Naive B cell (primary cell): ENCODE measurements around the gene TAL1. TPM values are rescaled to one million over a fixed set of nuclear protein-coding genes. Genes with fewer than 3 reads are reported as not detected.
"Not testable (repeated sequence)": the region's sequence is repeated elsewhere in the genome, so short reads cannot be mapped to it uniquely, and the experiment has no call there.

Source experiments
- ATAC-seq, 2 donors: fragments of 150-1000 bp; cut with Tn5 transposase; 2 replicates each; pipeline ENCODE4 v1.10.0; 2021; ENCODE audit warnings: low read depth in 2 of 2, mild to moderate bottlenecking in 2 of 2, moderate library complexity in 2 of 2
- DNase-seq: peaks from one replicate; pipeline ENCODE4 v3.0.0; 2022
- H3K27ac Mint-ChIP-seq, 6 donors: one replicate each; pipeline ENCODE4 v1.8.0; 2020 to 2022; ENCODE audit warnings: mild to moderate bottlenecking in 6 of 6, mixed read lengths in 6 of 6, moderate library complexity in 5 of 6, inconsistent platforms in 2 of 6
- H3K27me3 Mint-ChIP-seq, 3 donors: one replicate each; pipeline ENCODE4 v1.8.0; 2021 to 2022; ENCODE audit warnings: mixed read lengths in 3 of 3, mild to moderate bottlenecking in 1 of 3
- H3K36me3 Mint-ChIP-seq, 2 donors: one replicate each; pipeline ENCODE4 v1.8.0; 2020 to 2022; ENCODE audit warnings: mixed read lengths in 2 of 2, inconsistent platforms in 1 of 2, mild to moderate bottlenecking in 1 of 2
- H3K4me1 Mint-ChIP-seq, 3 donors: one replicate each; pipeline ENCODE4 v1.8.0; 2020 to 2022; ENCODE audit warnings: mixed read lengths in 3 of 3, inconsistent platforms in 1 of 3, mild to moderate bottlenecking in 1 of 3, moderate library complexity in 1 of 3
- H3K4me3 Mint-ChIP-seq, 8 donors: one replicate each; pipeline ENCODE4 v1.8.0; 2020 to 2022; ENCODE audit warnings: mild to moderate bottlenecking in 8 of 8, mixed read lengths in 8 of 8, moderate library complexity in 8 of 8, inconsistent platforms in 2 of 8
- H3K9me3 Mint-ChIP-seq, 7 donors: one replicate each; pipeline ENCODE4 v1.8.0; 2020 to 2022; ENCODE audit warnings: mixed read lengths in 7 of 7, mild to moderate bottlenecking in 5 of 7, inconsistent platforms in 2 of 7, moderate library complexity in 1 of 7
- polyA plus RNA-seq, 6 donors: library from polyadenylated mRNA; unstranded; fragments of 300-500 nt; fragmentation: Illumina TruSeq; gene quantifications; one replicate each; pipeline ENCODE4 v1.2.3, GENCODE V29; 2021; ENCODE audit warnings: low read depth in 6 of 6

TAL1 gene
- polyA plus RNA-seq, 6 donors from 2014 or later = 0.08 to 1.0 (median 0.36) TPM; not detected in 3

DNA sequence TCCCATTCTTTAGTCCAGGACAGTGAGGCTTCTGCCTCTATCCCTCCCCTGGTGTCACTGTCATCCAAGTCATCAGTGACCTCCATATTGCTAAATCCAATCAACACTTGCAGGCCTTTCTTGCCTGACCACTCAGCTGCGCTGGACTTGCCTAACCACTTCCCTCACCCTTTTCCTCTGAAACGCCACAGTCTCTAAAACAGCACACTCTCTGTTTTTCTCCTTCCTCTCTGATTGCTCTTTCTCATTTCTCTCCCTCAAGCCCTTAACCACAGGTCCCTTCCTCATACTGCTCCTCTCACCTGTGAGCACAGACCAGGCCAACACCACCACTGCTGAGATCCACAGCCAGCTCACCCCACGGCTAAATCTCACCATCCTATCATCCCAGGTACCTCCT, 17.5 kb downstream of the TAL1 start:
- Mint-ChIP-seq H3K36me3 (no peaks in the 10 kb centered on the region), H3K4me3 (no peak overlapping the region), H3K27ac (no peak overlapping the region), H3K27me3 (peaks cover 6 to 8% (median 6%) of the 10 kb centered on the region in 3 donors), H3K4me1 (no peaks in the 10 kb centered on the region), H3K9me3 (no peaks in the 10 kb centered on the region)
- ATAC-seq (no peak), DNase-seq (no peak)

DNA sequence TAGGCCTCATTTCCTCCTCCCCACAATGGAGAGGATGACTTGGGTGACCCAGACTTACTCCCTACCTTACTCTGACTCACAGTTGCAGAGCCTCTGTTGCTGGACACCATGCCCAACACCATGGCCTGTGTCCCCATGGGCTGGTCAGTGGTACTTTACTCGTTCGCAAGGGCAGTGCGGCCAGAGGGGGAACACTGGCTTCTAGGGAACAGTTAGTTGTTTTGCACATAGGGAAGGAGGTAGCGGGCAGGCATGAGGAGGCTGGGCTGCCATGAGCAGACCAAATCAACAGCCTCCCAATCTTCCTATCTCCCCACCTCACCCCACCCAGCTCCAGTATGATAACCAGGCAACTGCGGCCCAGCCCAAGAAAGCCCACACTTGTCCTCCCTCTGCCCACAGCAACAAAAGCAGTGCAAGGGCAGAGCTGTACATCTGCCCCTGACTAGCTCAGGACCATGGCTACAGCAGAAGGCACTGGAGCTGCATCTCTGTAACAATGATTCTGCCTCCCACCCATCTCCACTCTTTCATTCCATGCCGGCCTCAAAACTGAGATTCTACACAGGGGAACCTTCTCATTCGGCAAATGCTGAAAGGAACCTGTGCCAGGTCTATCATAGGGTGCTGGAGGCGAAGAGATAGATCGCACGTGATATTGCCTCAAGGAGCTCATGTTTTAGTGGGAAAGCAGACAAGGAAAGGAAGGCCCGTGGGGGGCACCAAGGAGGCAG, 18.6 kb downstream of the TAL1 start:
- DNase-seq = no peak
- no peak for ATAC-seq
- Mint-ChIP-seq H3K27me3 (peaks cover 6 to 16% (median 15%) of the 10 kb centered on the region in 3 donors), H3K36me3 (no peaks in the 10 kb centered on the region), H3K27ac (no peak overlapping the region), H3K4me1 (no peaks in the 10 kb centered on the region), H3K9me3 (no peaks in the 10 kb centered on the region), H3K4me3 (no peak overlapping the region)

DNA sequence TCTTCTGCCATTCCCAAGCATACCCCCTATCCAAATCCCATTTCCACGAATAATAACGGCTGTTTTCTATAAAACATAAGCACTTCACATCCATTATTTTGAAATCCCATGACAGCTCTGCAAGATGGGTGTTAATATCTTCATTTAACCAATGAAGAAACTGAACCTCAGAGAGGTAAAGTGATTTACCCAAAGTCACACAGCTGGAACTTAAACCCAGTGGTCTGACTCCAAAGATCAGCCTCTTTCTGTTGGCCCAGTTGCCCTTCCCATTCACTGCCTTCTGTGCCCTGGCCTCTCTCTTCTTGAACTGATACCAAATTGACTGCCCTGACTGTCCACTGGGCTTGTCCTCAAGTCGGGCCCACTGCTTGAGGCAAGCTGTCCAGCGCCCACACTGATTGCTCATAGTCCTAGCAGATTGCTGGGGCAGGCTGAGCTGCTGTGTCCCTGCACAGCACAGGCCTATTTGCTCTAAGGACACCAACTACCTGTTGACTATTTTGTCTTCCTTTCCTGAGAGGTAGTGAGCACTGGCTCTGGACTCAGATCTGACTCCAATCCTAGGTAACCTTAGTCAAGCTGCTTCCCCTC, 19.3 kb downstream of the TAL1 start:
- no peak overlapping the region for H3K27ac Mint-ChIP-seq
- no peaks in the 10 kb centered on the region for H3K36me3 Mint-ChIP-seq
- H3K9me3 Mint-ChIP-seq = no peaks in the 10 kb centered on the region
- H3K4me3 Mint-ChIP-seq = no peak overlapping the region
- H3K27me3 Mint-ChIP-seq = peaks cover 6 to 21% (median 17%) of the 10 kb centered on the region in 3 donors
- H3K4me1 Mint-ChIP-seq = no peaks in the 10 kb centered on the region
- ATAC-seq = no peak
- DNase-seq = no peak

DNA sequence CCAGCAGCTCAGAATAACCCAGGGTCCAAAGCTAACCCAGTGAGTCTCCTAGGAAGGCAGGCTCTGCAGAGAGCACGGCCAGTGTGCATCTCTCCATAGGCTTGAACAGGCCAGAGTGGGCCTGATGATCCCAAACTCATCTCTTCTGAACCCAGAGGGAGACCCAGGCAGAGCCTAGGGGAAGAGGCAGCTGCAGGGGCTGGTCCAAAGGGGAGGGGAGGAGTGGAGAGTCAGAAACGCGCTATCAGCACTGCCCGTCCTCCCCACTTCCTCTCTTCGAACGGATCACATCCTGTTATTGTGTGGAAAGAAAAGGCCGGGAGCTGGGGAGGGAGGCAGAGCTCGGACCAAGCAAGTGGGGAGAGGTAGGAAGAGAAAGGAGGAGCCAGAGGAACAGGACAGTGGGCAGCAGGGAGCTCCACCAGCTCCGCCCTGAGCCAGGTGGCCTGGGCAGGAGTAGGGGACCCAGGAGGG, 20.2 kb downstream of the TAL1 start:
- ATAC-seq (no peak), DNase-seq (no peak)
- H3K9me3 Mint-ChIP-seq = no peaks in the 10 kb centered on the region
- no peaks in the 10 kb centered on the region for H3K36me3 Mint-ChIP-seq
- peaks cover 6 to 23% (median 17%) of the 10 kb centered on the region in 3 donors for H3K27me3 Mint-ChIP-seq
- no peaks in the 10 kb centered on the region for H3K4me1 Mint-ChIP-seq
- H3K27ac Mint-ChIP-seq = no peak overlapping the region
- no peak overlapping the region for H3K4me3 Mint-ChIP-seq

DNA sequence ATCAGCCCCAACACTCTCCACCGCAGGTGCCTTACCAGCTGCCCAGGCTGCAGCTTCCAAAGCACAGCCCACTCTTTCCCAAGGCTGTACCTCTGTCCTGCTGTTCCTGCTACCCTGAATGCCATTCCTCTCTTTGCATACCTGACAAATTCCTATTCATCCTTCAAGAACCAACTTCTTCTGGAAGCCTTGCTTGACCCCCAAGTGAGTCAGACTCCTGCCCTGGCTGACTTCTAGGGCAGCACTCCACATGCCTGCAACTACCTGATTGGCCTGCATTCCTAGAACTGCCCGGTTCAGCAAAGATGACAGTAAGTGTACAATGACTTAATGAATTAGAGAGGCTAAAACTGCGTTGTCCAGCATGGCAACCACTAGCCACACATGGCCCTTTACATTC, 21.4 kb downstream of the TAL1 start:
- H3K27ac Mint-ChIP-seq = no peak overlapping the region
- H3K36me3 Mint-ChIP-seq = no peaks in the 10 kb centered on the region
- no peak for DNase-seq
- peaks cover 6 to 35% (median 22%) of the 10 kb centered on the region in 3 donors for H3K27me3 Mint-ChIP-seq
- H3K4me1 Mint-ChIP-seq = no peaks in the 10 kb centered on the region
- H3K4me3 Mint-ChIP-seq = no peak overlapping the region
- H3K9me3 Mint-ChIP-seq = no peaks in the 10 kb centered on the region
- no peak for ATAC-seq

DNA sequence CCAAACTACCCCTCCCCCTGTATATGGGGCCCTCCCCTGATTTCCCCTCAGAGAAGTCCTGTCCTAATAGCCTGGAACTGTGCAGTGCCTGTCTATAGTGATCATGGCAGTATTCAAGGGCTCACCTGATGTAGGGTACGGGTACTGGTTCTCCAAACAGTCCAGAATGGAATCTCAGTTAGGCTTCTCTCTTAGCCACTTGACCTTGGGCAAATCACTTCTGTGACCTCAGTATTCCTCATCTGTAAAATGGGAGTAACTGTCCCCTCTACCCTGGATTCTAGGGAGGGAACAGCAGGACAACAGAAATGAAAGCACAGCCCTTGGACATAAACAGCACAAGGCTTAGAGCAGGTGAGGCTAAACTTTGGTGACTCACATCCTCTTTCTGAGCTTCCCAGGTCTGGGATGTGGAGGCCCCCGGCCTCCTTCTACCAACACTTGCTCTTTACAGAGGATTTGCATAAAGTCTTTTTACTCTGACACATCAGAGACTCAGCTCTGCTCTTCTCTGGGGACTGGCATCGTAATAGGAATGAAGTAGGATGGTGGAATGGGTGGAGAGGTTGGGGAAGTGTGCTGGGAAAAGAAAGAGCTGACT, 22.2 kb downstream of the TAL1 start:
- no peaks in the 10 kb centered on the region for H3K36me3 Mint-ChIP-seq
- no peaks in the 10 kb centered on the region for H3K9me3 Mint-ChIP-seq
- H3K4me3 Mint-ChIP-seq = no peak overlapping the region
- DNase-seq (no peak), ATAC-seq (no peak)
- H3K27me3 Mint-ChIP-seq = peaks cover 6 to 40% (median 22%) of the 10 kb centered on the region in 3 donors
- no peak overlapping the region for H3K27ac Mint-ChIP-seq
- no peaks in the 10 kb centered on the region for H3K4me1 Mint-ChIP-seq

DNA sequence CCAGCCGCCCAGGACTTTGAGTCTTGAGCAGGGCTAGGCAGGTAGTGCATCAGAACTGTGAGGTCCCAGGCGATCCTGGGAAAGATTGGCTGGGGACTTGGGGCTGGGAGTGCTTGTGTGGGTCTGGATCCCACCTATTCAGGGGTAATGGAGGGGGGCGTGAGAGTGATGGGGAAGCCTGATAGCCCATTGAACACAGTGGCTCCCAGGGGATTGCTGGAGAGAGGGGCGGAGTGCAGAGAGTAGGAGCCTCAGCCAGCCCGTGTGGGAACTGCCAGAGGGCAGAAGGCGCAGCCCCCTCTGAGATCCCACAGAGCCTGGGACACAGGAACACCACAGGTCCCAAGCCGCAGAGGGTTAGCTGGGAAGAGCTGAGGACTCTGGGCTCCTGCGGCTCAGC, 22.9 kb downstream of the TAL1 start:
- Mint-ChIP-seq H3K9me3 (peaks cover 0 to 5% (median 0%) of the 10 kb centered on the region in 7 donors), H3K4me1 (no peaks in the 10 kb centered on the region), H3K27ac (no peak overlapping the region), H3K4me3 (no peak overlapping the region), H3K27me3 (peaks cover 9 to 40% (median 29%) of the 10 kb centered on the region in 3 donors), H3K36me3 (no peaks in the 10 kb centered on the region)
- ATAC-seq (no peak), DNase-seq (no peak)

DNA sequence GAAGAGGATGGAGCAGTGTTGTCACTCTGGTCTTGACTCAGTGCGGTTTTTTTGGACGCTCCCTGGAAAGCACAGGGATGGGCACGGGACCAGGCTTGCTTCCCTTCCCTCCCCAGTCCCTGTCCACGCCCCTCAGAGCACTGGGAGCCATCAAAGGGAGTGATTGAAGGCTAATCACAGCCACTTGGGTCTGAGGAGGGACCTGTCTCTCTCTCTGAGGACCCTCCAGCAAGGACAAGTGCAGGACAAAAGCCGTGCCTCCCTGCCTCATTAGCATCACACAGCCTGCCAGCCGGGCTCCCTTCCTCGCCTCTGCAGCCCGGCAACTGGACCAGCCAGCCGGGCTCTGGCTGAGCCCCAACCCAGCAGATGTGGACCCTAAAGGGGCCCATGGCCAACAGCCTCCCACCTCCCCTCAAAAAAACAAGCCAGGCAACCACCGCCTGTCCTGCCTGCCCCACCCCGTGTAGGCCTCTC, 23.6 kb downstream of the TAL1 start:
- ATAC-seq = no peak
- H3K27me3 Mint-ChIP-seq = peaks cover 9 to 40% (median 31%) of the 10 kb centered on the region in 3 donors
- no peak overlapping the region for H3K27ac Mint-ChIP-seq
- H3K9me3 Mint-ChIP-seq = peaks cover 0 to 5% (median 1%) of the 10 kb centered on the region in 7 donors
- no peaks in the 10 kb centered on the region for H3K36me3 Mint-ChIP-seq
- H3K4me3 Mint-ChIP-seq = no peak overlapping the region
- no peak for DNase-seq
- H3K4me1 Mint-ChIP-seq = peaks cover 0 to 5% (median 2%) of the 10 kb centered on the region in 3 donors

DNA sequence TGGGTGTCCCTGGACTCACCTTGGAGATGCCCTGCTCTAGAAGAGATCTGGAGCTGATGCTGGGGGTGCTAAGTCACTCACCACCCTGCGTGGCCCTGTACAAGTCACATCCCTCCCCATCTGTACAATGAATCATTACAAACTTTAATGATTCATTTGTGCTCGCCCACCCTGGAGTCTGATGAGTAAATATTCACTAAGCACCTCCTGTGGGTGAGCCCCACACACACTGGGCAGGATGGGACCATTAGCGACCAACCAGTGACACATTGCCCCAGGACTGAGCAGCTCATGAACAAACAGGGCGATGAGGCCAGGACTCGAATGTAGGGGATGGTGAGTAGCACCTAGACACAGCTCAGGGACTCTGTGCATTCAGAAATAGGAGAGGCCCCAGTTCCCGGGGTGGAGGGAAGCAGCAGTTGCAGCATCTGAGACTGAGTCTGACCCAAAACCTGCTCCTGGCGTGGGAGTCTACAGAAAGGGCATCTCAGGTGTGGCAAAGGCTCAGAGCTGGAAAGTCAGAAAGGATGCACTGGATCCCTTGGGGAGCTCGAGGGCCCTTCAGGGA, 24.1 kb downstream of the TAL1 start:
- no peak overlapping the region for H3K4me3 Mint-ChIP-seq
- H3K36me3 Mint-ChIP-seq = no peaks in the 10 kb centered on the region
- ATAC-seq = no peak
- H3K27ac Mint-ChIP-seq = peak overlapping the region in 1 of 6 donors; percentile 3
- H3K9me3 Mint-ChIP-seq = peaks cover 0 to 10% (median 3%) of the 10 kb centered on the region in 7 donors
- peaks cover 9 to 40% (median 31%) of the 10 kb centered on the region in 3 donors for H3K27me3 Mint-ChIP-seq
- peaks cover 0 to 10% (median 6%) of the 10 kb centered on the region in 3 donors for H3K4me1 Mint-ChIP-seq
- DNase-seq = no peak

DNA sequence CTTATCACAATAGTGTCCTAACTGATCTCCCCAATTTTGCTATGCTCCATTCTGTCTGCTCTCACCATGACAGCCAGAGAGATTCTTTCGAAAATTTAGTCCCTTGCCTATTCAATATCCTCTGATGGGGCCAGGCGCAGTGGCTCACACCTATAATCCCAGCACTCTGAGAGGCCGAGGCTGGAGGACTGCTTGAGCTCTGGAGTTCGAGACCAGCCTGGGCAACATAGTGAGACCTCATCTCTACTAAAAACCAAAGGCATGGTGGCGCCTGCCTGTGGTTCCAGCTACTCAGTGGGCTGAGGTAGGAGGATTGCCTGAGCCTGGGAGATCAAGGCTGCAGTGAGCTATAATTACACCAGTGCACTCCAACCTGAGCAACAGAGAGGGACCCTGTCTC, 26.1 kb downstream of the TAL1 start:
- peak overlapping the region in 1 of 6 donors; percentile 19 for H3K27ac Mint-ChIP-seq
- no peak overlapping the region for H3K4me3 Mint-ChIP-seq
- ATAC-seq (no peak), DNase-seq (no peak)
- peaks cover 0 to 13% (median 3%) of the 10 kb centered on the region in 7 donors for H3K9me3 Mint-ChIP-seq
- peaks cover 9 to 39% (median 31%) of the 10 kb centered on the region in 3 donors for H3K27me3 Mint-ChIP-seq
- H3K36me3 Mint-ChIP-seq = no peaks in the 10 kb centered on the region
- H3K4me1 Mint-ChIP-seq = peaks cover 0 to 10% (median 6%) of the 10 kb centered on the region in 3 donors

DNA sequence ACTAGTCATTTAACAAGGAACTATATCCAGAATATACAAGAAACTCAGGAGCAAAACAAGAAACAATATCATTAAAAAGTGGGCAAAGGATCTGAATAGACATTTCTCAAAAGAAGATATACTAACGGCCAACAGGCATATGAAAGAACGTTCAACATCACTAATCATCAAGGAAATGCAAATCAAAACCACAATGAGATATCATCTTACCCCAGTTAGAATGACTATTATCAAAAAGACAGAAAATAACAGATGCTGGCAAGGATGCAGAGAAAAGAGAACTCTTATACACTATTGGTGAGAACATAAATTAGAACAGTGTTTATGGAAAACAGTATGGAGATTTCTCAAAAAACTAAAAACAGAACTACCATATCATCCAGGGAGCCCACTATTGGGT, 28.5 kb downstream of the TAL1 start:
- H3K4me3 Mint-ChIP-seq, H3K27ac Mint-ChIP-seq, DNase-seq, H3K36me3 Mint-ChIP-seq, H3K4me1 Mint-ChIP-seq, ATAC-seq: not testable (repeated sequence)
- H3K27me3 Mint-ChIP-seq = peaks cover 18 to 34% (median 26%) of the 10 kb centered on the region in 3 donors
- peaks cover 0 to 13% (median 3%) of the 10 kb centered on the region in 7 donors for H3K9me3 Mint-ChIP-seq

DNA sequence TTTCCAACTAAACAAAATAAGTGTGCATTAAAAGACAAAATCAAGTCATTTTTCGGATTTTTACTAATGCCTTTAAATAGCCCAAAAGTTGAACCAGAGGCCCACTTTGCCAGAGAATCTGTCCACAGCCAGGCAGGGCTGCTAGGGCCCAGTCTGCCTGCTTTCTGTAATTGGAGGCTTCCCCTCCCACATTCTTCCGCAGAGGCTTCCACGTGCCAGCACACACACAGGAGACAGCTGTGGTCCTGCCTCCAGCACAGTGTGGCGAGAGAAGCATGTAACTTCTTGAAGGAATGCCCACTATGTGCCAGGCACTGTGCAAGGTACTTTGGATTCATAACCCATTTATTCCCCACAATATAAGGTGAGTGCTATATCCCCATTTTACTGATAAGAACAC, 30.8 kb downstream of the TAL1 start:
- DNase-seq = no peak
- H3K27me3 Mint-ChIP-seq = peaks cover 25 to 29% (median 28%) of the 10 kb centered on the region in 3 donors
- peaks cover 0 to 13% (median 3%) of the 10 kb centered on the region in 7 donors for H3K9me3 Mint-ChIP-seq
- no peak for ATAC-seq
- no peak overlapping the region for H3K27ac Mint-ChIP-seq
- H3K4me1 Mint-ChIP-seq = peaks cover 0 to 10% (median 6%) of the 10 kb centered on the region in 3 donors
- no peak overlapping the region for H3K4me3 Mint-ChIP-seq
- H3K36me3 Mint-ChIP-seq = no peaks in the 10 kb centered on the region

DNA sequence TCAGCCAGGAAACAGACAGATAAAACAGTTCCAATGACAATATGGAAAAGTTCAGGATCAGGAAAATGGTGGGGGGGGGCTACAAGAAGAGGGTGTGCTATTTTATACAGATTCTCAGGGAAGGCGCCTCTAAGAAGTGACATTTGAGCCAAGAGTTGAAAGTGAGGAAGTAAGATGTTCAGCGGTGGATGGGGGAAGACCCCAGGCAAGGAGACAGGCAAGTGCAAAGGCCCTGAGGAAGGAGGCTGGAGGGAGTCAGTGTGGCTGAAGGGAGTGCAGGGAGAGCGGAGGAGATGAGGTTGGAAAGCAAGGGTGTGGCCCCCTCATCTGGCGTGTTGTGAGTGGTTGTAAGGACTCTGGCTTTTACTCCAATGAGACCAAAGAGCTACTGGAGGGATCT, 33.8 kb downstream of the TAL1 start:
- peaks cover 0 to 7% (median 2%) of the 10 kb centered on the region in 7 donors for H3K9me3 Mint-ChIP-seq
- DNase-seq (no peak), ATAC-seq (no peak)
- peaks cover 0 to 3% (median 2%) of the 10 kb centered on the region in 3 donors for H3K4me1 Mint-ChIP-seq
- H3K4me3 Mint-ChIP-seq = no peak overlapping the region
- H3K36me3 Mint-ChIP-seq = no peaks in the 10 kb centered on the region
- peak overlapping the region in 1 of 6 donors; percentile 23 for H3K27ac Mint-ChIP-seq
- H3K27me3 Mint-ChIP-seq = peaks cover 23 to 29% (median 29%) of the 10 kb centered on the region in 3 donors
